Measurements from ENCODE around the gene SIK3.

GRCh38 chr11:117143390-117143789 lies 45.2 kb upstream of the SIK3 start:
- no peak for TF ChIP-seq CTCF (IDR thresholded peaks at IDR 0.05)
- TF ChIP-seq POLR2A (IDR thresholded peaks at IDR 0.05): no peak

All from prostate gland (tissue), 2 donors.